Ishikawa (cell line): Measurements from ENCODE around the gene BACE1-AS.

Experiments
- CEBPB ChIP-seq: IDR thresholded peaks from 2 replicates; pipeline ENCODE4 v1.6.1; 2012
- CREB1 ChIP-seq: IDR thresholded peaks from 2 replicates; pipeline ENCODE4 v1.6.1; 2012; ENCODE audit warnings: low read depth
- EGR1 ChIP-seq: IDR thresholded peaks from 2 replicates; pipeline ENCODE4 v1.6.1; 2012
- EP300 ChIP-seq: IDR thresholded peaks from 2 replicates; pipeline ENCODE4 v1.6.1; 2012; ENCODE audit warnings: borderline replicate concordance
- FOXM1 ChIP-seq: IDR thresholded peaks from 2 replicates; pipeline ENCODE4 v1.6.1; 2012; ENCODE audit warnings: low read depth, borderline replicate concordance
- NFIC ChIP-seq: IDR thresholded peaks from 2 replicates; pipeline ENCODE4 v1.6.1; 2012
- RAD21 ChIP-seq: IDR thresholded peaks from 2 replicates; pipeline ENCODE4 v1.6.1; 2012; ENCODE audit warnings: low read depth
- TAF1 ChIP-seq: IDR thresholded peaks from 2 replicates; pipeline ENCODE4 v1.6.1; 2012; ENCODE audit warnings: low read depth, mild to moderate bottlenecking
- TCF12 ChIP-seq: IDR thresholded peaks from 2 replicates; pipeline ENCODE4 v1.6.1; 2012; ENCODE audit warnings: low read depth
- TEAD4 ChIP-seq: IDR thresholded peaks from 2 replicates; pipeline ENCODE4 v1.6.1; 2012
- YY1 ChIP-seq: IDR thresholded peaks from 2 replicates; pipeline ENCODE4 v1.6.1; 2012; ENCODE audit warnings: low read depth
- ZBTB7A ChIP-seq: IDR thresholded peaks from 2 replicates; pipeline ENCODE4 v1.6.1; 2012; ENCODE audit warnings: low read depth
- TF ChIP-seq, protein P1 (sequence below): IDR thresholded peaks from 2 replicates; pipeline ENCODE4 v1.6.1; 2012
- TF ChIP-seq, protein P2 (sequence below): IDR thresholded peaks from 2 replicates; pipeline ENCODE4 v1.6.1; 2012
- TF ChIP-seq, protein P3 (sequence below): IDR thresholded peaks from 2 replicates; pipeline ENCODE4 v1.6.1; 2012; ENCODE audit warnings: low read depth, mild to moderate bottlenecking

Gene BACE1-AS

DNA sequence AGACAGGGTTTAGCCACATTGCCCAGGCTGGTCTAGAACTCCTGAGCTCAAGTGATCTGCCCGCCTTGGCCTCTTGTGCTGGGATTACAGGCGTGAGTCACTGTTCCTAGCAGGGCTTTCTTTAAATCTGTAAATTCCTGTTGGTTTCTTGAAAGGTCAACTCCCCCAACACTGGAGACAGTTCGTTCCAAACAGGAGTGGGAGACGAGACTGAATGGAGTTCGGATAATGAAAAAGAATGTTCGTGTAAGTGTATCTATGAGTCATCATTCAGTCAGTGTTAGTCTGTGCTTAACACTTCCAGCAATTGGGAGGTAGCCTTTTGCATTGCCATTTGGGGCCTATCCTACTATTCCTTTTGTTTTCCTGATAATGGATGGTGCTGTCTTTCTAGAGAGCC, 10.0 kb upstream of the BACE1-AS start:
- TF ChIP-seq ZBTB7A = no peak
- TF ChIP-seq FOXM1 = no peak
- no peak for TF ChIP-seq CEBPB

DNA sequence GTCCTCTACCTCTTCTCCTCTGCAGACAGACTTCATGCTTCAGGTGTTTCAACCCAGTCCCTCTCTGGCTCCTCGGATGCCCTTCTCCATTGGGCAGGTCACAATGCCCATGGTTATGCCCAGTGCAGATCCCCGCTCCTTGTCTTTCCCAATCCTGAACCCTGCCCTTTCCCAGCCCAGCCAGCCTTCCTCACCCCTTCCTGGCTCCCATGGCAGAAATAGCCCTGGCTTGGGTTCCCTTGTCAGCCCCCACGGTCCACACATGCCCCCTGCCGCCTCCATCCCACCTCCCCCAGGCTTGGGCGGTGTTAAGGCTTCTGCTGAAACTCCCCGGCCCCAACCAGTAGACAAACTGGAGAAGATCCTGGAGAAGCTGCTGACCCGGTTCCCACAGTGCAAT, 9.3 kb upstream of the BACE1-AS start:
- no peak for TF ChIP-seq CEBPB
- no peak for TF ChIP-seq EP300
- TF ChIP-seq, protein P1, sequence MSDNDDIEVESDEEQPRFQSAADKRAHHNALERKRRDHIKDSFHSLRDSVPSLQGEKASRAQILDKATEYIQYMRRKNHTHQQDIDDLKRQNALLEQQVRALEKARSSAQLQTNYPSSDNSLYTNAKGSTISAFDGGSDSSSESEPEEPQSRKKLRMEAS = no peak
- TF ChIP-seq EGR1 = no peak
- no peak for TF ChIP-seq CREB1
- TF ChIP-seq RAD21 = no peak

DNA sequence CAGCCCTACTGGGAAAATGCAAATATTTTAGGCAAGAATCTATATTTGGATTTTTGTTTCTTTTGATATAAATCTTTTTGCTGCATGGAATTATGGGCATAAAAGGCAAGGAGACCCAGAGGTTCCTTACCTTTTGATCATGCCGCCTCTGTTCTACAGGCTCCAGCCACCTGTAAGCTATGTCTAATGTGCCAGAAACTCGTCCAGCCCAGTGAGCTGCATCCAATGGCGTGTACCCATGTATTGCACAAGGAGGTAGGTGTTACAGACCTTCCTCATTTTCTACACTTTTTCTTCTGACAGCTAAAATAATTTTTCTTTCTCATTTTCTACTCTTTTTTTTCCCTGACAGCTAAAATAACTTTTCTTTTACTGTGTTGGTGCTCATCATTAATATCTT, 8.2 kb upstream of the BACE1-AS start:
- no peak for TF ChIP-seq TCF12
- no peak for TF ChIP-seq NFIC
- TF ChIP-seq CREB1 = no peak
- TF ChIP-seq FOXM1 = no peak
- TF ChIP-seq EP300 = no peak
- no peak for TF ChIP-seq TAF1
- no peak for TF ChIP-seq EGR1
- TF ChIP-seq TEAD4 = no peak
- TF ChIP-seq, protein P2, sequence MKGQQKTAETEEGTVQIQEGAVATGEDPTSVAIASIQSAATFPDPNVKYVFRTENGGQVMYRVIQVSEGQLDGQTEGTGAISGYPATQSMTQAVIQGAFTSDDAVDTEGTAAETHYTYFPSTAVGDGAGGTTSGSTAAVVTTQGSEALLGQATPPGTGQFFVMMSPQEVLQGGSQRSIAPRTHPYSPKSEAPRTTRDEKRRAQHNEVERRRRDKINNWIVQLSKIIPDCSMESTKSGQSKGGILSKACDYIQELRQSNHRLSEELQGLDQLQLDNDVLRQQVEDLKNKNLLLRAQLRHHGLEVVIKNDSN = no peak

DNA sequence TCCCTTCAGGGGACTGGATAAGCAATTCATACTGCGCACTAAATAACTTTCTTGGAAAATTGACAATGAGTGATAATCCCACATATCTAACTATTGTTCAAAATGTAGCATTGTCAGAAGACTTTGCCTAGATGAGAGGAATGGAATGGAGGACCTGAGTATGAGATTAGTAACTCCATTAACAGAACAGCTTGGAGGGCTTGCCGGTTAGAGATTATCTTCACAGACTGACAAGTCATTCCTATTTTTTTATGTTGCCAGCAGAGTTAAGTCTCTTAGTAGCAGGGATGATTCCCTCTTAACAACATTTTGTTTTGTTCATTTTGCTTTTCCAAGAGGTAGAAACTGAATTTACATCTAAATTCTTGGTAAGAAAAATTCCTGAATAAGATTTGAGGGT, 7.1 kb upstream of the BACE1-AS start:
- TF ChIP-seq TEAD4 (no peak), FOXM1 (no peak), EGR1 (no peak), EP300 (no peak), TAF1 (no peak), RAD21 (no peak), CEBPB (no peak)
- TF ChIP-seq, protein P3, sequence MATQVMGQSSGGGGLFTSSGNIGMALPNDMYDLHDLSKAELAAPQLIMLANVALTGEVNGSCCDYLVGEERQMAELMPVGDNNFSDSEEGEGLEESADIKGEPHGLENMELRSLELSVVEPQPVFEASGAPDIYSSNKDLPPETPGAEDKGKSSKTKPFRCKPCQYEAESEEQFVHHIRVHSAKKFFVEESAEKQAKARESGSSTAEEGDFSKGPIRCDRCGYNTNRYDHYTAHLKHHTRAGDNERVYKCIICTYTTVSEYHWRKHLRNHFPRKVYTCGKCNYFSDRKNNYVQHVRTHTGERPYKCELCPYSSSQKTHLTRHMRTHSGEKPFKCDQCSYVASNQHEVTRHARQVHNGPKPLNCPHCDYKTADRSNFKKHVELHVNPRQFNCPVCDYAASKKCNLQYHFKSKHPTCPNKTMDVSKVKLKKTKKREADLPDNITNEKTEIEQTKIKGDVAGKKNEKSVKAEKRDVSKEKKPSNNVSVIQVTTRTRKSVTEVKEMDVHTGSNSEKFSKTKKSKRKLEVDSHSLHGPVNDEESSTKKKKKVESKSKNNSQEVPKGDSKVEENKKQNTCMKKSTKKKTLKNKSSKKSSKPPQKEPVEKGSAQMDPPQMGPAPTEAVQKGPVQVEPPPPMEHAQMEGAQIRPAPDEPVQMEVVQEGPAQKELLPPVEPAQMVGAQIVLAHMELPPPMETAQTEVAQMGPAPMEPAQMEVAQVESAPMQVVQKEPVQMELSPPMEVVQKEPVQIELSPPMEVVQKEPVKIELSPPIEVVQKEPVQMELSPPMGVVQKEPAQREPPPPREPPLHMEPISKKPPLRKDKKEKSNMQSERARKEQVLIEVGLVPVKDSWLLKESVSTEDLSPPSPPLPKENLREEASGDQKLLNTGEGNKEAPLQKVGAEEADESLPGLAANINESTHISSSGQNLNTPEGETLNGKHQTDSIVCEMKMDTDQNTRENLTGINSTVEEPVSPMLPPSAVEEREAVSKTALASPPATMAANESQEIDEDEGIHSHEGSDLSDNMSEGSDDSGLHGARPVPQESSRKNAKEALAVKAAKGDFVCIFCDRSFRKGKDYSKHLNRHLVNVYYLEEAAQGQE = no peak
- TF ChIP-seq, protein P2 = no peak

DNA sequence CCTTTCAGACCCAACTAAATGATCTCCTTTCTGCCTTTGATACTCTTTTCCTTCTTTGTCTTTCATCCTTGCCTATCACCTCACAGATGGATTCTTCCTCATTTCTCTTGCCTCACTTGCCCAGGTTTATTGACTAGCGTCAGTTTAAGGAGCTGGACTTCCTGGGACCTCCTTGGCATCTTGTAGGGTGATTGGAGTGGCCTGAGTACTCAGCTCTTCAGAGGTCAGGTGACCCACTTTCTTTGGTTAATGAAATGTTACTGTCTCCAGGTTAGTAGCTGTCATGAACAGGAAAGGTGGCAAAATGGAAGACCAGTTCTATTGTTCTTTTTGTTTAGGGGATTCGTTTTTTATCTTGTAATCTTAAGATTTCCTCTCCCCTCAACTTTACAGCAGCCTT, 4.6 kb upstream of the BACE1-AS start:
- no peak for TF ChIP-seq EP300
- TF ChIP-seq NFIC = no peak
- TF ChIP-seq, protein P3 = no peak

DNA sequence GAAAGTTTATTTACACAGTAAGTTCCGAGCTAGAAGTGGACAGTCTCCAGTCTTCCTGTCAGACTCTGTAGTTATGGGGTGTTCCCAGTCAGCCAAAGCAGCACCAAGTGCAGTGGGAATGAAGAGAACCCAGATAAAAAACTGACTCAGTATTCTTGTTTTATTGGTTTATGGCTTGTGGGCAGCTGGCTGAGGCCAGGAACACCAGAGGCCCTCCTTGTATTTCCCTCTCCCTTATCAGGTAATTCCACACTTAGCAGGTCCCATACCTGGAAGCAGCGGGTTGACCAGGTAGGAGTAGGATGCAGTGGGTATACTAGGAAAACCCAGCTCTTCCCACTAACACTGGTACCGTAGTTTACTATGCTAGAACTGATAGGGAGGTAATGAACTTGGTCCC, 3.5 kb upstream of the BACE1-AS start:
- TF ChIP-seq, protein P3 = no peak
- TF ChIP-seq TCF12 = no peak
- TF ChIP-seq YY1 = no peak
- TF ChIP-seq, protein P2 = no peak
- TF ChIP-seq EP300 = no peak
- no peak for TF ChIP-seq FOXM1
